GM23338 (cell line): ENCODE data around the gene ITIH3. TPM values are rescaled to one million over a fixed set of nuclear protein-coding genes. Genes with fewer than 3 reads are reported as not detected.

Source experiments
- ATAC-seq: fragments of 200-7000 bp; cut with Tn5 transposase; 3 replicates; pipeline ENCODE4 v1.9.1; 2020
- DNase-seq: peaks from one replicate; pipeline ENCODE4 v3.0.0-alpha.2; 2015; ENCODE audit warnings: low spot score
- H2AFZ ChIP-seq: fragments of 200-600 bp; sonication (generic); 2 replicates; pipeline ENCODE4 v1.8.0; 2016; ENCODE audit warnings: antibody characterized with exemption, mild to moderate bottlenecking, moderate library complexity
- H3F3A ChIP-seq: fragments of 200-600 bp; sonication (generic); replicated peaks from 2 replicates; pipeline ENCODE4 v1.8.0; 2017; ENCODE audit warnings: antibody characterized with exemption, mixed run types, low read depth
- H3K27ac ChIP-seq: fragments of 200-600 bp; sonication (generic); 2 replicates; pipeline ENCODE4 v1.6.1; 2016; ENCODE audit warnings: low read depth
- H3K27me3 ChIP-seq: fragments of 200-600 bp; sonication (generic); 2 replicates; pipeline ENCODE4 v1.8.0; 2016; ENCODE audit warnings: mild to moderate bottlenecking, mixed run types, moderate library complexity; ENCODE audit not compliant: insufficient read depth
- H3K36me3 ChIP-seq: fragments of 200-600 bp; sonication (generic); 2 replicates; pipeline ENCODE4 v1.8.0; 2016; ENCODE audit warnings: mild to moderate bottlenecking; ENCODE audit not compliant: insufficient read depth
- H3K4me1 ChIP-seq: fragments of 200-600 bp; sonication (generic); 2 replicates; pipeline ENCODE4 v1.8.0; 2016; ENCODE audit warnings: mild to moderate bottlenecking, moderate library complexity; ENCODE audit not compliant: insufficient read depth
- H3K4me2 ChIP-seq: fragments of 200-600 bp; sonication (generic); 2 replicates; pipeline ENCODE4 v1.7.1; 2017; ENCODE audit warnings: mixed run types
- H3K4me3 ChIP-seq: fragments of 200-600 bp; sonication (generic); 2 replicates; pipeline ENCODE4 v1.6.1; 2016; ENCODE audit warnings: mixed run types
- H3K79me2 ChIP-seq: fragments of 200-600 bp; sonication (generic); replicated peaks from 2 replicates; pipeline ENCODE4 v1.8.0; 2017; ENCODE audit warnings: mild to moderate bottlenecking; ENCODE audit not compliant: insufficient read depth
- H3K9me2 ChIP-seq: fragments of 200-600 bp; sonication (generic); 2 replicates; pipeline ENCODE4 v1.8.0; 2017; ENCODE audit not compliant: insufficient read depth
- H4K20me1 ChIP-seq: fragments of 200-600 bp; sonication (generic); replicated peaks from 2 replicates; pipeline ENCODE4 v1.8.0; 2017; ENCODE audit warnings: mild to moderate bottlenecking; ENCODE audit not compliant: insufficient read depth
- H3K27ac Mint-ChIP-seq: 2 replicates; pipeline ENCODE4 v1.8.0; 2020; ENCODE audit warnings: inconsistent platforms, mild to moderate bottlenecking, moderate library complexity, mixed read lengths
- H3K27me3 Mint-ChIP-seq: 3 replicates; pipeline ENCODE4 v1.8.0; 2022; ENCODE audit warnings: low read depth, mild to moderate bottlenecking, moderate library complexity, mixed read lengths, inconsistent platforms; ENCODE audit not compliant: insufficient read depth, poor library complexity
- H3K36me3 Mint-ChIP-seq: 3 replicates; pipeline ENCODE4 v1.8.0; 2021; ENCODE audit warnings: low read depth, mild to moderate bottlenecking, inconsistent platforms, moderate library complexity, mixed read lengths
- H3K4me1 Mint-ChIP-seq: 3 replicates; pipeline ENCODE4 v1.8.0; 2020; ENCODE audit warnings: mild to moderate bottlenecking, inconsistent platforms, mixed read lengths
- H3K4me3 Mint-ChIP-seq: 3 replicates; pipeline ENCODE4 v1.8.0; 2021; ENCODE audit warnings: moderate library complexity, mild to moderate bottlenecking, inconsistent platforms, mixed read lengths
- H3K9me3 Mint-ChIP-seq: 3 replicates; pipeline ENCODE4 v1.8.0; 2020; ENCODE audit warnings: moderate library complexity, mild to moderate bottlenecking, inconsistent platforms, mixed read lengths
- CREB1 ChIP-seq: fragments of 250-450 bp; sonication (Bioruptor Pico); IDR thresholded peaks from 2 replicates; pipeline ENCODE4 v1.5.0; 2020; ENCODE audit warnings: low read depth, mild to moderate bottlenecking, moderate library complexity
- CTCF ChIP-seq, 2 experiments: fragments of 200-600 bp in 1 of 2; sonication (generic) in 1 of 2; conservative IDR thresholded peaks; 2 replicates each; pipeline versions ENCODE4 v1.5.1 to v1.6.1; 2016 to 2017; ENCODE audit warnings: antibody characterized with exemption in 2 of 2, low read depth in 2 of 2, mild to moderate bottlenecking in 2 of 2, moderate library complexity in 1 of 2
- ETS1 ChIP-seq: IDR thresholded peaks from 2 replicates; pipeline ENCODE4 v1.6.1; 2016; ENCODE audit warnings: antibody characterized with exemption
- EZH2phosphoT487 ChIP-seq: fragments of 200-600 bp; sonication (generic); IDR thresholded peaks from one replicate; pipeline ENCODE4 v1.8.1; 2018; ENCODE audit warnings: antibody characterized with exemption; ENCODE audit not compliant: unreplicated experiment
- JUNB ChIP-seq: IDR thresholded peaks from one replicate; pipeline ENCODE4 v1.6.1; 2016; ENCODE audit warnings: antibody characterized with exemption; ENCODE audit not compliant: unreplicated experiment
- NANOG ChIP-seq: IDR thresholded peaks from 2 replicates; pipeline ENCODE4 v1.6.1; 2016; ENCODE audit warnings: antibody characterized with exemption, borderline replicate concordance
- POLR2AphosphoS5 ChIP-seq: IDR thresholded peaks from 2 replicates; pipeline ENCODE4 v1.6.1; 2016; ENCODE audit warnings: antibody characterized with exemption, low read depth
- REST ChIP-seq: IDR thresholded peaks from one replicate; pipeline ENCODE4 v1.6.1; 2018; ENCODE audit warnings: antibody characterized with exemption; ENCODE audit not compliant: unreplicated experiment
- STAT1 ChIP-seq: IDR thresholded peaks from one replicate; pipeline ENCODE4 v1.6.1; 2016; ENCODE audit warnings: antibody characterized with exemption; ENCODE audit not compliant: unreplicated experiment
- ZNF114 ChIP-seq: fragments of 250-450 bp; sonication (Bioruptor Pico); IDR thresholded peaks from 2 replicates; pipeline ENCODE4 v1.5.0; 2020; ENCODE audit warnings: mild to moderate bottlenecking, moderate library complexity
- ZNF331 ChIP-seq: fragments of 250-450 bp; sonication (Bioruptor Pico); IDR thresholded peaks from 2 replicates; pipeline ENCODE4 v1.5.0; 2020; ENCODE audit warnings: low read depth, mild to moderate bottlenecking, moderate library complexity
- ZNF462 ChIP-seq: fragments of 250-450 bp; sonication (Bioruptor Pico); IDR thresholded peaks from 2 replicates; pipeline ENCODE4 v1.5.0; 2020; ENCODE audit warnings: mild to moderate bottlenecking, moderate library complexity
- polyA plus RNA-seq: library from polyadenylated mRNA; unstranded; fragments of >200 nt; fragmentation: Nextera tagmentation; extraction: Ambion mirVana; gene quantifications from 2 replicates; pipeline ENCODE4 v1.2.1, GENCODE V29; 2016
- total RNA-seq: library from RNA; depleted of rRNA; stranded (reverse); fragments of >200 nt; shearing (Covaris generic); gene quantifications from 2 replicates; pipeline ENCODE4 v1.2.3, GENCODE V29; 2014

ITIH3 gene
- total and polyA plus RNA-seq, 2 experiments from 2014 or later: not detected

GRCh38 chr3:52831500-52832301 lies 37.1 kb downstream of the ITIH3 start (continued):
- no peak for TF ChIP-seq POLR2AphosphoS5
- TF ChIP-seq NANOG: no peak
- no peak for TF ChIP-seq ETS1
- TF ChIP-seq ZNF331 (CRISPR knock-in tag): no peak
- TF ChIP-seq CREB1: no peak
- TF ChIP-seq CTCF (conservative IDR thresholded peaks at IDR 0.05; ENCODE audit: low read depth in 2 of 2): no peak

- Mint-ChIP-seq H3K9me3 (no peaks in the 10 kb centered on the region), H3K4me3 (no peak overlapping the region), H3K36me3 (no peaks in the 10 kb centered on the region; the same call in 1 of the 3 replicates), H3K27ac (no peak overlapping the region), H3K27me3 (peaks cover 13% of the 10 kb centered on the region), H3K4me1 (peaks cover 23% of the 10 kb centered on the region)
- H3K27ac ChIP-seq: no peak overlapping the region
- no peaks in the 10 kb centered on the region for H3K27me3 ChIP-seq
- no peak overlapping the region for H2AFZ ChIP-seq
- H3K9me2 ChIP-seq: no peaks in the 10 kb centered on the region
- no peaks in the 10 kb centered on the region for H3F3A ChIP-seq
- no peaks in the 10 kb centered on the region for H3K79me2 ChIP-seq
- no peak for DNase-seq
- no peaks in the 10 kb centered on the region for H3K4me1 ChIP-seq
- no peak overlapping the region for H3K4me2 ChIP-seq
- no peaks in the 10 kb centered on the region; the same call in 1 of the 2 replicates for H3K36me3 ChIP-seq
- no peak overlapping the region for H3K4me3 ChIP-seq
- ATAC-seq: no peak
- H4K20me1 ChIP-seq: no peaks in the 10 kb centered on the region
- TF ChIP-seq ZNF462 (CRISPR knock-in tag) (no peak), EZH2phosphoT487 (no peak), NANOG (no peak), STAT1 (no peak), CREB1 (no peak), ZNF114 (CRISPR knock-in tag) (no peak), JUNB (no peak), REST (no peak), POLR2AphosphoS5 (no peak)
Measured at GRCh38 chr3:52833202-52833601, 38.6 kb downstream of the ITIH3 start.
